HepG2 (cell line): ENCODE data around the gene COLGALT1. TPM values are rescaled to one million over a fixed set of nuclear protein-coding genes. Genes with fewer than 3 reads are reported as not detected.

Experiments used
- CENPT ChIP-seq: sonication (generic); formaldehyde crosslinking; IDR thresholded peaks from 2 replicates; pipeline ENCODE4 v1.8.0; 2022; ENCODE audit warnings: low read depth, mild to moderate bottlenecking, moderate library complexity, missing genetic modification reagents
- DMAP1 ChIP-seq: IDR thresholded peaks from 2 replicates; pipeline ENCODE4 v1.6.1; 2016
- GZF1 ChIP-seq: sonication (generic); formaldehyde crosslinking; IDR thresholded peaks from 2 replicates; pipeline ENCODE4 v1.5.1; 2020; ENCODE audit warnings: mild to moderate bottlenecking, missing genetic modification reagents
- ZC3H13 ChIP-seq: sonication (generic); formaldehyde crosslinking; IDR thresholded peaks from 2 replicates; pipeline ENCODE4 v1.8.1; 2023; ENCODE audit warnings: mild to moderate bottlenecking, missing genetic modification reagents, moderate library complexity
- ZFAT ChIP-seq: sonication (generic); formaldehyde crosslinking; conservative IDR thresholded peaks from 2 replicates; pipeline ENCODE4 v1.8.1; 2023; ENCODE audit warnings: missing genetic modification reagents, inconsistent platforms
- ZNF451 ChIP-seq: sonication (generic); formaldehyde crosslinking; IDR thresholded peaks from 2 replicates; pipeline ENCODE4 v1.5.0; 2020; ENCODE audit warnings: mild to moderate bottlenecking, missing genetic modification reagents
- polyA plus RNA-seq, 8 experiments: library from polyadenylated mRNA; depleted of rRNA in 3 of 8; stranded (reverse) in 7 of 8; unstranded in 1 of 8; fragments of >200 nt; fragmentation: Illumina TruSeq in 4 of 8; extraction: Trizol in 4 of 8; gene quantifications; 2 replicates each; pipeline versions ENCODE4 v1.2.1 to v1.2.3, GENCODE V29; 2011 to 2016; ENCODE audit warnings: low read depth in 4 of 8, missing spikeins in 1 of 8, mixed read lengths in 1 of 8; ENCODE audit not compliant: insufficient read depth in 1 of 8
- total RNA-seq, 5 experiments: library from RNA; depleted of rRNA; stranded (reverse); fragments of >200 nt; fragmentation: Illumina TruSeq; extraction: Trizol; gene quantifications; 2 replicates each; pipeline ENCODE4 v1.2.3, GENCODE V29; 2016; ENCODE audit warnings: low read depth in 1 of 5
- TF ChIP-seq, protein P1 (sequence below): sonication (generic); formaldehyde crosslinking; IDR thresholded peaks from 2 replicates; pipeline ENCODE4 v1.8.0; 2023; ENCODE audit warnings: mild to moderate bottlenecking, missing genetic modification reagents
- TF ChIP-seq, protein P2 (sequence below): sonication (generic); formaldehyde crosslinking; IDR thresholded peaks from 2 replicates; pipeline ENCODE4 v1.8.1; 2023; ENCODE audit warnings: missing genetic modification reagents, inconsistent platforms, borderline replicate concordance
- TF ChIP-seq, protein P3 (sequence below): sonication (generic); formaldehyde crosslinking; conservative IDR thresholded peaks from 2 replicates; pipeline ENCODE4 v1.5.0; 2020; ENCODE audit warnings: missing genetic modification reagents

COLGALT1 gene
- total and polyA plus RNA-seq, 2 of the 13 experiments (the other 11 are each of a cell fraction or from before 2014, with no cell fraction given) = 58.0 to 211 TPM

DNA sequence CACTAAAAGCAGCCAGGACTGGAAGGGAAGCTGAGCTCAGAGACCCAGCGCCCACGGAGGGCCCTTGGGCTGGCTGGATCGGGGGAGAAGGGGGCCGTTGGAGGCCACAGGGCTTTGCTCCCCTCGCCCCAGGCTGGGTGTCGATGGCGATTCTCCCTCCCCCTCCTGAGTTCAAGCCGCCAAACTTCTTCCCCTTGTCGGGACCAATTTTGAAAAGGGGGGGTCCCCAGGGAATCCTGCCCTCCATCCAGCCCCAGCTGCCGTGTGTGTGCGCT is 61.2 kb downstream of the COLGALT1 start (continued):
- TF ChIP-seq ZNF451 (CRISPR knock-in tag) (no peak), GZF1 (CRISPR knock-in tag) (no peak), CENPT (CRISPR knock-in tag) (no peak), ZC3H13 (CRISPR knock-in tag) (no peak), ZFAT (CRISPR knock-in tag) (no peak), DMAP1 (CRISPR knock-in tag) (no peak)
- TF ChIP-seq, protein P1, sequence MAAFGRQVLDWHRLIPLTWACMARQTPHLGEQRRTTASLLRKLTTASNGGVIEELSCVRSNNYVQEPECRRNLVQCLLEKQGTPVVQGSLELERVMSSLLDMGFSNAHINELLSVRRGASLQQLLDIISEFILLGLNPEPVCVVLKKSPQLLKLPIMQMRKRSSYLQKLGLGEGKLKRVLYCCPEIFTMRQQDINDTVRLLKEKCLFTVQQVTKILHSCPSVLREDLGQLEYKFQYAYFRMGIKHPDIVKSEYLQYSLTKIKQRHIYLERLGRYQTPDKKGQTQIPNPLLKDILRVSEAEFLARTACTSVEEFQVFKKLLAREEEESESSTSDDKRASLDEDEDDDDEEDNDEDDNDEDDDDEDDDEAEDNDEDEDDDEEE (CRISPR knock-in tag) = no peak
- TF ChIP-seq, protein P2, sequence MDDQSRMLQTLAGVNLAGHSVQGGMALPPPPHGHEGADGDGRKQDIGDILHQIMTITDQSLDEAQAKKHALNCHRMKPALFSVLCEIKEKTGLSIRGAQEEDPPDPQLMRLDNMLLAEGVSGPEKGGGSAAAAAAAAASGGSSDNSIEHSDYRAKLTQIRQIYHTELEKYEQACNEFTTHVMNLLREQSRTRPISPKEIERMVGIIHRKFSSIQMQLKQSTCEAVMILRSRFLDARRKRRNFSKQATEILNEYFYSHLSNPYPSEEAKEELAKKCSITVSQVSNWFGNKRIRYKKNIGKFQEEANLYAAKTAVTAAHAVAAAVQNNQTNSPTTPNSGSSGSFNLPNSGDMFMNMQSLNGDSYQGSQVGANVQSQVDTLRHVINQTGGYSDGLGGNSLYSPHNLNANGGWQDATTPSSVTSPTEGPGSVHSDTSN (CRISPR knock-in tag) = no peak
- TF ChIP-seq, protein P3, sequence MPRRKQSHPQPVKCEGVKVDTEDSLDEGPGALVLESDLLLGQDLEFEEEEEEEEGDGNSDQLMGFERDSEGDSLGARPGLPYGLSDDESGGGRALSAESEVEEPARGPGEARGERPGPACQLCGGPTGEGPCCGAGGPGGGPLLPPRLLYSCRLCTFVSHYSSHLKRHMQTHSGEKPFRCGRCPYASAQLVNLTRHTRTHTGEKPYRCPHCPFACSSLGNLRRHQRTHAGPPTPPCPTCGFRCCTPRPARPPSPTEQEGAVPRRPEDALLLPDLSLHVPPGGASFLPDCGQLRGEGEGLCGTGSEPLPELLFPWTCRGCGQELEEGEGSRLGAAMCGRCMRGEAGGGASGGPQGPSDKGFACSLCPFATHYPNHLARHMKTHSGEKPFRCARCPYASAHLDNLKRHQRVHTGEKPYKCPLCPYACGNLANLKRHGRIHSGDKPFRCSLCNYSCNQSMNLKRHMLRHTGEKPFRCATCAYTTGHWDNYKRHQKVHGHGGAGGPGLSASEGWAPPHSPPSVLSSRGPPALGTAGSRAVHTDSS (CRISPR knock-in tag) = no peak
